Activated CD4-positive, alpha-beta memory T cell treated with anti-CD3 and anti-CD28 coated beads for 36 hours (primary cell): ENCODE measurements around the gene TRIP13. TPM values are rescaled to one million over a fixed set of nuclear protein-coding genes. Genes with fewer than 3 reads are reported as not detected.
"Not testable (repeated sequence)": the region's sequence is repeated elsewhere in the genome, so short reads cannot be mapped to it uniquely, and the experiment has no call there.

Experiments used
- CTCF ChIA-PET: fragments of 350-600 bp; sonication (Branson Sonifier 250); formaldehyde crosslinking; loops from one replicate; lab custom pipeline; 2021; ENCODE audit warnings: antibody characterized with exemption, inconsistent platforms; lab: Charles Lee
- POLR2A ChIA-PET: fragments of 350-600 bp; sonication (Branson Sonifier 250); formaldehyde crosslinking; loops from one replicate; lab custom pipeline; 2021; ENCODE audit warnings: antibody characterized with exemption; lab: Charles Lee
- DNase-seq: peaks from one replicate; pipeline ENCODE4 v3.0.0-alpha.2; 2020
- H3K27ac Mint-ChIP-seq: one replicate; pipeline ENCODE4 v1.8.0; 2021; ENCODE audit warnings: mixed read lengths
- H3K27me3 Mint-ChIP-seq: one replicate; pipeline ENCODE4 v1.8.0; 2021; ENCODE audit warnings: mixed read lengths
- H3K36me3 Mint-ChIP-seq: one replicate; pipeline ENCODE4 v1.8.0; 2021; ENCODE audit warnings: mixed read lengths
- H3K4me1 Mint-ChIP-seq: one replicate; pipeline ENCODE4 v1.8.0; 2021; ENCODE audit warnings: low read depth, mixed read lengths
- H3K4me3 Mint-ChIP-seq: one replicate; pipeline ENCODE4 v1.8.0; 2021; ENCODE audit warnings: mild to moderate bottlenecking, mixed read lengths
- H3K9me3 Mint-ChIP-seq: one replicate; pipeline ENCODE4 v1.8.0; 2021; ENCODE audit warnings: mixed read lengths
- intact Hi-C: fragments of 100-400 bp; cut with micrococcal nuclease; formaldehyde crosslinking; loops from one replicate; pipeline ENCODE4 v1.15.1; 2023
- total RNA-seq, 2 experiments: library from RNA; stranded (reverse); gene quantifications; one replicate each; pipeline ENCODE4 v1.2.3, GENCODE V29; 2021

Gene TRIP13
- total RNA-seq, 2 experiments from 2014 or later = 32.4 to 33.9 TPM

DNA sequence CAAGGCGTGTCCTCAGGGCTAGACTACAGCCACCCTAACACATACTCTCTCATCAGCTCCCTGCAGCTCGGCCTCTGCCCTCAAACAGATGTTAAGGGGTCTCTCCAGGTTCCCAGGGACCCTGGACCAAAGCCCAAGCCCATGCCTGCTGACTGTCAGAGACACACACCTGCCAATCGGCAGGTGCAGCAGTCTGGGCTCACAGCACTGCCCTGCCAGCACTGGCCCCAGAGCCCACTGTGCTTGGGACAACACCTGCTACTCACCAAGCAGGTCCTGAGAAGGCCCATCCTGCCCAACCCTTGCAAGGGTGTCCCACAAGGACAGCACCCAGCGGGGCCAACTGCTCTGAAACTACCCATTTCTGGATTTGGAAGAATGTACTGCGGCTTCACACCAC is 21.7 kb upstream of the TRIP13 start:
- no peaks in the 10 kb centered on the region for H3K27me3 Mint-ChIP-seq
- ChIA-PET POLR2A (no interaction called here), CTCF (no interaction called here)
- H3K27ac Mint-ChIP-seq = no peak overlapping the region
- DNase-seq = no peak
- H3K4me1 Mint-ChIP-seq = no peaks in the 10 kb centered on the region
- no peaks in the 10 kb centered on the region for H3K9me3 Mint-ChIP-seq
- H3K36me3 Mint-ChIP-seq = peaks cover 58% of the 10 kb centered on the region
- intact Hi-C loops = no loop called here
- H3K4me3 Mint-ChIP-seq = no peak overlapping the region

- intact Hi-C loops = no loop called here
- Mint-ChIP-seq H3K27ac (no peak overlapping the region), H3K9me3 (no peaks in the 10 kb centered on the region), H3K27me3 (no peaks in the 10 kb centered on the region), H3K4me3 (no peak overlapping the region), H3K36me3 (peaks cover 58% of the 10 kb centered on the region), H3K4me1 (no peaks in the 10 kb centered on the region)
- POLR2A ChIA-PET = no interaction called here
- DNase-seq = no peak
- CTCF ChIA-PET = no interaction called here
Measured at GRCh38 chr5:871596-872298, 20.9 kb upstream of the TRIP13 start.

GRCh38 chr5:872301-872700 is 20.4 kb upstream of the TRIP13 start:
- intact Hi-C loops = no loop called here
- H3K27ac Mint-ChIP-seq = no peak overlapping the region
- ChIA-PET POLR2A (no interaction called here), CTCF (no interaction called here)
- H3K27me3 Mint-ChIP-seq = no peaks in the 10 kb centered on the region
- H3K4me3 Mint-ChIP-seq = no peak overlapping the region
- no peaks in the 10 kb centered on the region for H3K4me1 Mint-ChIP-seq
- no peaks in the 10 kb centered on the region for H3K9me3 Mint-ChIP-seq
- DNase-seq = no peak
- H3K36me3 Mint-ChIP-seq = peaks cover 61% of the 10 kb centered on the region

- CTCF ChIA-PET = no interaction called here
- Mint-ChIP-seq H3K36me3 (peaks cover 59% of the 10 kb centered on the region), H3K4me3 (no peak overlapping the region), H3K9me3 (no peaks in the 10 kb centered on the region), H3K27me3 (no peaks in the 10 kb centered on the region), H3K4me1 (no peaks in the 10 kb centered on the region), H3K27ac (no peak overlapping the region)
- intact Hi-C loops = no loop called here
- DNase-seq = no peak
- POLR2A ChIA-PET = no interaction called here
Measured at GRCh38 chr5:873328-873727, 19.4 kb upstream of the TRIP13 start.

- no peak for DNase-seq
- no peaks in the 10 kb centered on the region for H3K9me3 Mint-ChIP-seq
- CTCF ChIA-PET = no interaction called here
- H3K36me3 Mint-ChIP-seq = peaks cover 47% of the 10 kb centered on the region
- no peak overlapping the region for H3K4me3 Mint-ChIP-seq
- no peak overlapping the region for H3K27ac Mint-ChIP-seq
- no peaks in the 10 kb centered on the region for H3K27me3 Mint-ChIP-seq
- H3K4me1 Mint-ChIP-seq = no peaks in the 10 kb centered on the region
- intact Hi-C loops = no loop called here
- POLR2A ChIA-PET = no interaction called here
Measured at GRCh38 chr5:875931-876330, 16.8 kb upstream of the TRIP13 start.

- ChIA-PET POLR2A (no interaction called here), CTCF (no interaction called here)
- Mint-ChIP-seq H3K4me3 (no peak overlapping the region), H3K4me1 (peaks cover 2% of the 10 kb centered on the region), H3K27ac (no peak overlapping the region), H3K9me3 (no peaks in the 10 kb centered on the region), H3K36me3 (peaks cover 50% of the 10 kb centered on the region), H3K27me3 (no peaks in the 10 kb centered on the region)
- no peak for DNase-seq
- intact Hi-C loops = no loop called here
Measured at GRCh38 chr5:876398-877365, 16.0 kb upstream of the TRIP13 start.

DNA sequence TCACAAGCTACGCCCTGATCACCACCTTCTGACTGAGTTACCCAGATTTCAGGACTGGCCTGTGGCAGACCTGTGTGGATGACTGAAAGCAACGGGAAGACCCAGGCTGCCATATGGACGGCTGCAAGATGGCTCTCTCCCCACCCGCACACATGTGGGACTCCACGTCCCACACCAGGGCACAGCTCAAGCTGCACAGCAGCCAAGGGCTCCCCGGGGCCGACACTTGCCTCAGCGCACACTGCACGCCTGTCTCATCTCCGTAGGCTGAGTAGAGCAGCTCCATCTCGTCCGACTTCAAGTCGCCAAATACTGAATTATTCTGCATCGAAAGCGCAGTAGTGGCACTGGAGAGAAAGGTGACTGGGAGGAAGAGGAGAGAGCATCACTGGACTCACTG is 14.6 kb upstream of the TRIP13 start:
- Mint-ChIP-seq H3K4me1 (peaks cover 15% of the 10 kb centered on the region), H3K27ac (no peak overlapping the region), H3K27me3 (no peaks in the 10 kb centered on the region), H3K36me3 (peaks cover 59% of the 10 kb centered on the region), H3K9me3 (peaks cover 7% of the 10 kb centered on the region), H3K4me3 (no peak overlapping the region)
- ChIA-PET POLR2A (no interaction called here), CTCF (interaction anchor here (0.9 kb wide), 1 partner anchor 15 kb away, joined by 3 read pairs; the partner anchor contains the start of genes BRD9 and TRIP13)
- no peak for DNase-seq
- intact Hi-C loops = no loop called here

DNA sequence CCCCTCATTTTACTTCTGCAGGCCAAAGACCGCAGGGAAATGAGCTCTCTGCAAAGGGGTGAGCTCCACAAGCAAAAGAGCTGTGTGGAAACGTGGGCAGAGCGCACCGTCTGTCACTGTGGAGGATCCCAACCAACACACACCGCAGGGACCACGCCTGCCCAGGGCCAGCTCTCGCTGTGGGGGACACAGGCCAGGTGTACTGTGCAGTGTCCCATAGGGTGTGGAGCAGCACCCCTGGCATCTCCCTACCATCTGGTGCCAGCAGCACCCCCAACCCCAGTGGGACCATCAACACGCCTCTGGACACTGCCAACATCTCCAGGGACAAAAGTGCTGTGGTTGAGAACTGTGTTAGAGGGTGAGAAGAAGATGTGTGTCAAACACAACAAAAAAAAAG is 14.0 kb upstream of the TRIP13 start:
- H3K27me3 Mint-ChIP-seq, DNase-seq, H3K9me3 Mint-ChIP-seq, intact Hi-C loops, POLR2A ChIA-PET, H3K4me3 Mint-ChIP-seq, H3K27ac Mint-ChIP-seq, CTCF ChIA-PET: not testable (repeated sequence)
- peaks cover 17% of the 10 kb centered on the region for H3K4me1 Mint-ChIP-seq
- peaks cover 61% of the 10 kb centered on the region for H3K36me3 Mint-ChIP-seq

- no peaks in the 10 kb centered on the region for H3K27me3 Mint-ChIP-seq
- ChIA-PET POLR2A (interaction anchor here (0.7 kb wide), 1 partner anchor 11 kb away, joined by 3 read pairs; no protein-coding TSS in a partner anchor), CTCF (no interaction called here)
- no peak overlapping the region for H3K27ac Mint-ChIP-seq
- peaks cover 20% of the 10 kb centered on the region for H3K4me1 Mint-ChIP-seq
- DNase-seq = no peak
- intact Hi-C loops = no loop called here
- H3K9me3 Mint-ChIP-seq = peaks cover 8% of the 10 kb centered on the region
- H3K4me3 Mint-ChIP-seq = no peak overlapping the region
- H3K36me3 Mint-ChIP-seq = peaks cover 61% of the 10 kb centered on the region
Measured at GRCh38 chr5:880816-881550, 11.7 kb upstream of the TRIP13 start.

- Mint-ChIP-seq H3K27ac (no peak overlapping the region), H3K4me3 (no peak overlapping the region), H3K9me3 (peaks cover 8% of the 10 kb centered on the region), H3K27me3 (no peaks in the 10 kb centered on the region), H3K36me3 (peaks cover 62% of the 10 kb centered on the region), H3K4me1 (peaks cover 20% of the 10 kb centered on the region)
- no peak for DNase-seq
- POLR2A ChIA-PET = no interaction called here
- intact Hi-C loops = no loop called here
- CTCF ChIA-PET = no interaction called here
Measured at GRCh38 chr5:881551-881935, 11.1 kb upstream of the TRIP13 start.

DNA sequence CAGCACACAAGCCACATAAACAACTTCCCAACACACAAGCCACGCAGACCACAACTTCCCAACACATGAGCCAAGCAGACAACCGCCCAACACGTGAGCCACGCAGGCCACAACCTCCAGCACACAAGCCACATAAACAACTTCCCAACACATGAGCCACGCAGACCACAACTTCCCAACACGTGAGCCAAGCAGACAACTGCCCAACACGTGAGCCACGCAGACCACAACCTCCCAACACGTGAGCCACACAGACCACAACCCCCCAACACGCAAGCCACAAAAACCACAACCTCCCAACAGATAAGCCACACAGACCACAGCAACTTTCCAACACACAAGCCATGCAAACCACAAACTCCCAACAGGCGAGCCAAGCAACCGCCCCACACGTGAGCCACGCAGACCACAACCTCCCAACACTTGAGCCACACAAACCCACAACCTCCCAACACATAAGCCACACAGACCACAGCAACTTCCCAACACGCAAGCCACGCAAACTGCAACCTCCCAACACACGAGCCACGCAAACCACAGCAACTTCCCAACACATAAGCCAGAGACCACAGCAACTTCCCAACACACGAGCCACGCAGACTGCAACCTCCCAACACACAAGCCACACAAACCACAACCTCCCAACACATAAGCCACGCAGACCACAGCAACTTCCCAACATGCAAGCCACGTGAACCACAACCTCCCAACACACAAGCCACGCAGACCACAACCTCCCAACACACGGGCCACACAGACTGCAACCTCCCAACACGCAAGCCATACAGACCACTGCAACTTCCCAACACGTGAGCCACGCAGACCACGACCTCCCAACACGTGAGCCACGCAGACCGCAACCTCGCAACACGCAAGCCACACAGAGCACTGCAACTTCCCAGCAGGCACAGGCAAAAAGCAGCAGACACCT is 10.2 kb upstream of the TRIP13 start:
- Mint-ChIP-seq H3K27ac (peak overlapping the region; percentile 39), H3K4me3 (peak overlapping the region; percentile 35), H3K27me3 (no peaks in the 10 kb centered on the region), H3K36me3 (peaks cover 69% of the 10 kb centered on the region), H3K9me3 (peaks cover 8% of the 10 kb centered on the region), H3K4me1 (peaks cover 20% of the 10 kb centered on the region)
- DNase-seq = no peak
- intact Hi-C loops = no loop called here
- ChIA-PET CTCF (no interaction called here), POLR2A (no interaction called here)
